GM20000 (cell line): ENCODE measurements around the gene IPO7.
"Not testable (repeated sequence)": the region's sequence is repeated elsewhere in the genome, so short reads cannot be mapped to it uniquely, and the experiment has no call there.

Source experiments
- DNase-seq: peaks from one replicate; pipeline ENCODE4 v3.0.0; 2012; ENCODE audit warnings: low spot score
- TF ChIP-seq, protein P1 (sequence below): IDR thresholded peaks from 2 replicates; pipeline ENCODE4 v1.5.1; 2012; ENCODE audit warnings: mild to moderate bottlenecking, control low read depth; ENCODE audit errors: extremely low read depth, missing control alignments

The IPO7 gene

DNA sequence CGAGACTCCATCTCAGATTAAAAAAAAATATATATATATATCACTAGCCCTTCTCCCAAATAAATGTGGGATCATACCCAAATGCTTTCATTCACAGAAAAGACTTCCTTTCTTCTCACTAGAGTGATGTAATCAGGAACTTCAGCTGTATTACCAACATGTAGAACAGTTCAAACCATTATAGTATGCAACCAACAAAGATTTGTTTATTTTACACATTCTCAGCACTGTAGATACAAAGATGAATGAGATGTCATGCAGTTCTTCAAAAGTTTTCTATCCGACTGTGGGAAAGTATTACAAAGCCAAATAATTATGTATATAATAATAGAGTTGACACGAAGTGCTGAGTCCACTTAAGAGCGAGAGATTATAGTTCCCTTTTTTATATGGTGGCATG is 54.2 kb downstream of the IPO7 start:
- no peak for DNase-seq
- TF ChIP-seq, protein P1, sequence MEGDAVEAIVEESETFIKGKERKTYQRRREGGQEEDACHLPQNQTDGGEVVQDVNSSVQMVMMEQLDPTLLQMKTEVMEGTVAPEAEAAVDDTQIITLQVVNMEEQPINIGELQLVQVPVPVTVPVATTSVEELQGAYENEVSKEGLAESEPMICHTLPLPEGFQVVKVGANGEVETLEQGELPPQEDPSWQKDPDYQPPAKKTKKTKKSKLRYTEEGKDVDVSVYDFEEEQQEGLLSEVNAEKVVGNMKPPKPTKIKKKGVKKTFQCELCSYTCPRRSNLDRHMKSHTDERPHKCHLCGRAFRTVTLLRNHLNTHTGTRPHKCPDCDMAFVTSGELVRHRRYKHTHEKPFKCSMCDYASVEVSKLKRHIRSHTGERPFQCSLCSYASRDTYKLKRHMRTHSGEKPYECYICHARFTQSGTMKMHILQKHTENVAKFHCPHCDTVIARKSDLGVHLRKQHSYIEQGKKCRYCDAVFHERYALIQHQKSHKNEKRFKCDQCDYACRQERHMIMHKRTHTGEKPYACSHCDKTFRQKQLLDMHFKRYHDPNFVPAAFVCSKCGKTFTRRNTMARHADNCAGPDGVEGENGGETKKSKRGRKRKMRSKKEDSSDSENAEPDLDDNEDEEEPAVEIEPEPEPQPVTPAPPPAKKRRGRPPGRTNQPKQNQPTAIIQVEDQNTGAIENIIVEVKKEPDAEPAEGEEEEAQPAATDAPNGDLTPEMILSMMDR: no peak

DNA sequence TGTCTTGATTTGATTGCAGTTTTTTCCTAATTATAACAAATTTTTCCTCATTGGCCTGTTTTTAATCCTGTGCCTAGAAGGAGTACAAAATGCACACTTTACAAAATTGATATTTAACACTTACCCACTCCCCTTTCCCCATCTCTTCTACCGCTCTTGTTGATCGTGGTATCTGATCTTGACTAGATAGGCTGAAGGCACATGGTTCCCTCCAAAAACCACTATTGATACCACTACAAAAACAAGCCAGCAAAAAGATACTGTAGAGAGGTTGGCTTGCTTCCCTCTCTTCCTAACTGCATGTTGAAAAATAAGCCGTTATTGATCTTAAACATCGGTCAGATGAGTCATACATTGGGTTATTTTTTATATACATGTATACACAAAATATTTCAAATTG is 61.8 kb downstream of the IPO7 start:
- no peak for DNase-seq
- TF ChIP-seq, protein P1: no peak

DNA sequence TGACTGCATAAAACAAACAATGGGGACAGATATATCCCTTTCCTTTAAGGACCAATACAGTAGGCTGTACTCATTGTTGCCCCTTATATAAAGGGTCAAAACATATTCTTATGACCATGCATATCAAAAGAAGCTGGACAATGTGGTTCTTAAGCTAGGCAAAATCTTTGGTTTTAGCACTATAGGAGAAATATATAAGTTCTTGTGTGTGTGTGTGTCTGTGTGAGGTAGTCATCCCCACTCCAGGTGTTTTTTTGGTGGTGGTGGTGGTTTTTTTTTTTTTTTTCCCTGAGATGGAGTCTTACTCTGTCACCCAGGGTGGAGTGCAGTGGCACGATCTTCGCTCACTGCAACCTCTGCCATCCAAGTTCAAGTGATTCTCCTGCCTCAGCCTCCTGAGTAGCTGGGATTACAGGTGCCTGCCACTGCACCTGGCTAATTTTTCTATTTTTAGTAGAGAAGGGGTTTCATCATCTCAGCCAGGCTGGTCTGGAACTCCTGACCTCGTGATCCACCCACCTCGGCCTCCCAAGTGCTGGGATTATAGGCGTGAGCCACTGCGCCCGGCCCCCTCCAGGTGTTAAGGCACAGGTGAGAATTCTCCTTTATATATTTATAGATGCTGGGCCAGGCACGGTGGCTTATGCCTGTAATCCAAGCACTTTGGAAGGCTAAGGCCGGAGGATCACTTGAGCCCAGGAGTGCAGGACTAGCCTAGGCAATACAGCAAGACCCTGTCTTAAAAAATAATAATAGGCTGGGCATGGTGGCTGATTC is 64.3 kb downstream of the IPO7 start:
- TF ChIP-seq, protein P1: no peak
- DNase-seq: no peak

DNA sequence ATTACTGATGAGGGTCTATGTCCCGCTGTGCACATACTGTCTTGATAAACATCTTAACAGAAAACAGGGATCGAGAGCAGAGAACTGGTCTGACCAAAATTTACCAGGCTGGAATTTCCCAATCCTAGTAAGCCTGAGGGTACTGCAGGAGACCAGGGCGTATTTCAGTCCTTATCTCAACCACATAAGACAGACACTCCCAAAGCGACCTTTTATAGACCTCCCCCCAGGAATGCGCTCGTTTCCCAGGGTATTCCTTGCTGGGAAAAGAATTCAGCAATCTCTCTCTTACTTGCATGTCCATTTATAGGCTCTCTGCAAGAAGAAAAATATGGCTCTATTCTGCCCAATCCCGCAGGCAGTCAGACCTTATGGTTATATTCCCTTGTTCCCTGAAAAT is 67.6 kb downstream of the IPO7 start:
- DNase-seq: not testable (repeated sequence)

DNA sequence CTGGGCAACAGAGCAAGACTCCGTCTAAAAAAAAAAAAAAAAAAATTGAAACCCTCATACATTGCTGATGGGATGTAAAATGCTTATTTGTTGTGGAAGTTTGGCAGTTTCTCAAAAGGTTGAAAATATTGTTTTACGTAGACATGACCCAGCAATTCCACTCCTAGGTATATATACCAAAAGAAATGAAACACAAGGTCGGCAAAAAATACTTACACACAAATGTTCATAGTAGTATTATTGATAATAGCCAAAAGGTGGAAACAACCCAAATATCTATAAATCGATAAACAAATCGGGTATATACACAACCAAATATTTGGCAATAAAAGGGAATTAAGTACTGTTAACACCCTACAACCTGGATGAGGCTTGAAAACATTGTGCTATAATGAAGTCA is 71.3 kb downstream of the IPO7 start:
- TF ChIP-seq, protein P1: no peak
- no peak for DNase-seq

DNA sequence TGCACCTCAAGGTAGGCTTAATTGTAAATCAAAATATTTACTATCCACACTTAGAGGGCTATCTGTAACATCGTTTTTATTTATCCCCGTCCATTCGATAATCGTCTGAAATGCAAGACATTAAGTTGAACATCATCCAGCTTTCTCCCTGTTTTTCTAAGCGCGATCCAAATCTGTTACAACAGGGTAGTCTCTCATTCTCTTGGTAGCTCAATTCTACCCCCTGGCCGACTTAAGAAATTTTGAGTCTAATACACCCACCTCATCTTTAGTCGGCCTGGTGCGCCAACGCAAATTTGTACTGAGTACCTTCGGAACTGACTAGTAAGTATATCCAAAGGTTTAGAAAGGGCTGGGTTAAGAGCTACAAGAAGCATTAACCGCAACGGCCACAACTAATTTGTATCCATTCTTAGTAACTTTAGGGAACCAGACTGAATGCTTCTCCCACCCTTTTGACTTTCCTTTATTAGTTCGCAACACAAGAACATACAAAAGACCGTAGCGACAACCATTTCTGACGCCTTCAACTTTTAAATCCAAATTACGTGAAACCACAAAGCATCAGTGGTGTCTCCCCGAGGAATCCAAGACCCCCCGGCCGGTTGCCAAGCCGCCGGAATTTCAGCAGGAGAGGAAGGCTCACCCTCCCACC is 75.3 kb downstream of the IPO7 start:
- TF ChIP-seq, protein P1: no peak
- no peak for DNase-seq

DNA sequence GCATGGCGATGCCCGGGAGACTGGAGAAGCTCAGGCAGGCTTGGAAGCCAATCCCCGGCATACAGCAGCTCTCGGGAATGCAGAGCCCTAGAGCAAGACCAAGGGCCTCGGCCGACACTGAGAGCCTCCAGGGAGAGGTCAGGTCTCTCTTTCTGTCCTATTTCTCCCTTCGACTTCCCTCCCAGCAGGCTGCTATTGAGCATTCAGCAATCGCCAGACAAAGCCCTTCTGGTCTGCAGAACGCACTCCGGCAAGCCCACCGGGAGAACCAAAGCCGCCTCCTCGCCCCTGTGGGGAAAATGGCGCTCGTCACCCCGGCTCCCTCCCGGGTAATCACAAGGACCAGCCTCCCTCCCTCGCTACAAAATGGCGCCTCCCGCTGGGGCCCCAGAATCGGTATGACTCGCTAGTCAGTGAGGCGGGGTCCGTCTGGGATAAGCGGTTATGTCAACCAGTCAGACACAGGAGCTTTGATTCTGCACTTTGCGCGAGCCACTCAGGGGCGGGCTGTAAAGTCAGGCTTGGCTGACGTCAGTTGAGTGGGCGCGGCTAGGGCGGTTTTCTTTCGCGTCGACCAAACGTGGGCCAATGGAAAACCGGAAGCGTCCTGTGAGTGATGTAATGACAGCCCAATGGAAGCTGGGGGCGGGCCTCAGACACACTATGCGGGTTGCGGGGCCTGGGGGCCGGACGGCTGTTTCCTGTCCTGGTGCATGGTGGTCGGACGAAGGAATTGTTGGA is 76.0 kb downstream of the IPO7 start, which contains the start of gene ZNF143:
Gene ZNF143, plus strand, starts transcription at position 691 of the 741 bp plus-strand sequence. CDS start 10,297 bp downstream, outside the sequence.
- TF ChIP-seq, protein P1: peak; percentile 5
- peak; percentile 95 for DNase-seq
